ENCODE results near the gene RUNX3. TPM values are rescaled to one million over a fixed set of nuclear protein-coding genes. Genes with fewer than 3 reads are reported as not detected.

The RUNX3 gene
- total RNA-seq, 1 experiment from 2014 or later = not detected

- no peak for DNase-seq (ENCODE audit: low read depth)
These were observed 17.0 kb upstream of the RUNX3 start for GRCh38 chr1:24946861-24947658.

DNA sequence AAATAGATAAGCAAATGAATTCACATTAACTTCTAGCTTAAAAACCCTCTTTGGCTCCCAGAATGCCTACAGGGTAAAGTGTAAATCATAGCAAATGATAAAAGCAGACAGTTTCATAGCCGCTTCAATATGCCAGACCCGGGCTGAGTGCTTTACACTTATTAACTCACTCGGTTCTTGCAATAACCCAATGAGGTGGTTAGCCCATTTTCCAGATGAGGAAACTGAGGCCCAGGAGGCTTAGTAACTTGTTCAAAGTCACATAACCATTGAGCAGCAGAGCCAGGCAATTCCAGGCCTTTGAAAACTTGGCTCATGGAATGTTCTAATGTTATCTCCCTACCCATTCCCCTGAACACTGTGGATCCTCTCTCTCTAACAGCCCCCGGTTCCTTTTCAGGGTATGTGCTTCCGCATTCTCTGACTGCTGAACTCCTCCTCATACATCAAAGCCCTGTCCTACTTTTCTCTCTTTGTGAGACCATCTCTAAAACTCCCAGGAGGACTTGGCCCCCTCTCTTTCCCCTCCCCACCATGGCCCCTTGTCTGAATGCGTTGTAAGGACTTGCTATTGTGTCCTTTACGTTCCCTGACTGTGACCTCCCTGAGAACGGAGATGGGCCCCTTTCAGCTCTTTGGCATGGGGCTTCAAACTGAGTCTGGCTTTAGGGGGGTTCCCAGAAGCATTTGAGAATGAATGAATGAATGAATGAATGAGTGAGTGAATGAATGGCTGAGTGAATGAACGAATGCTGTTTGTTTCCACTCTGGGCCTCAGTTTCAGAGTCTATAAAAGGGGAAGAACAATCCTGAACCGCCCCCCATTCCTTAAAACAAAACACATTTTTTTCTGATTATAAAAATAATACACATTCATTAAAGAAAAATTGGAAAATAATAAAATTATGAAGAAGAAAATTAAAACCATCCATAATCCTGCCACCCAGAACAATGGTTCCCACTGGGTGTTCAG is 15.6 kb upstream of the RUNX3 start:
- DNase-seq (ENCODE audit: low read depth) = no peak

DNA sequence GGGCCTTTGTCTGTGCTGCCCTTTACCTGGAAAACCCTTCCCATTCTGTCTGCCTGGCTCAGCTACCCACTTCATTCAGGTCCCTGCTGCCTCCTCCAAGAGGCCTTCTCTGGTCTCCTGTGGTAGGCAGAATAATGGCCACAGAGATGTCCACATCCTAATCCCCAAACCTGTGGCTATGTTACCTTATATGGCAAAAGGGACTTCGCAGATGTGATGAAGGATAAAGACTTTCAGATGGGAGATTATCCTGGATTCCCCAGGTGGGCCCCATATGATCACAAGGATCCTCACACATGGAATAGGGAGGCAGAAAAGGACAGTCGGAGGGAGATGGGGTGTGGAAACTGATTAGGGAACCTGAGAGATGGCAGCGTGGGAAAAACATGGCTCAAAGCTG is 14.2 kb upstream of the RUNX3 start:
- no peak for DNase-seq (ENCODE audit: low read depth)

DNA sequence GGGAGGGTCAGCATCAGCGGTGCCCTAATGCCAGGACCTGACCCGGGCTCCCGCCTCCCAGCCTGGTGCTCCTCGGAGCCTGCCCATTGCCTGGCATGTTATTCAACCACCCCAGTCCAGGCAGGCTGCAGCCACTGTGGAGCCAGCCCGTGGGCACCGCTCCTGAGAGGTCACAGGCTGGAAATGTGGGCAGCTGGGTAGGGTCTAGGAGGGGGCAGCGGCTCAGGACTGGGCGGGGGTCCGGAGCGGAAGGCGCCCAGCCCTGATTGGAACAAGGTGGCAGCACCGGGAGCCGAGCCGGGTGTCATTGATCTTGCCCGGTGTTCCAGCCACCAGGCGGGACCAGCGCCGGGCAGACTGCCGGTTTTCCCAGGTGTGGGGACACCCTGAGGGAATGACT is 12.7 kb upstream of the RUNX3 start:
- no peak for DNase-seq (ENCODE audit: low read depth)

- no peak for DNase-seq (ENCODE audit: low read depth)
These were observed 11.5 kb upstream of the RUNX3 start for GRCh38 chr1:24941564-24941963.

DNA sequence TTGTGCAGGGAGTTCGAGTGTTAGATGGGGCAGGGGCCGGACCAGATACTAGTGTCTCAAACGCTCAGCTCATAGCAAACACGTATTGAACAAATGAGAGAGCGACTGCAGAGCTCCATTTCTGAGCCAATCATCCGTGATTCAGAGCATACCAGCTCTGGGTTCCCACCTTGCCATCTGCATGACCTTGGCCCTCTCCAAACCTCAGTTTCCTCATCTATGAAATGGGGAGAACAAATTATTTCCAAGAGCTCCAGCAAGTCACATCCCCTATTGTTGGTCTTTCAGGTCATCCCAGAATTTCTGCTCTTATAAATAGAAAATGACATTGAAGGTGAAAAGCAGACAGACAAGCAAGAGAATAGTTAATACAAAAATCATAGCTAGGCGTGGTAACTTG is 10.2 kb upstream of the RUNX3 start:
- no peak for DNase-seq (ENCODE audit: low read depth)

GRCh38 chr1:24939675-24940193 is 9.7 kb upstream of the RUNX3 start:
- DNase-seq (ENCODE audit: low read depth) = no peak

DNA sequence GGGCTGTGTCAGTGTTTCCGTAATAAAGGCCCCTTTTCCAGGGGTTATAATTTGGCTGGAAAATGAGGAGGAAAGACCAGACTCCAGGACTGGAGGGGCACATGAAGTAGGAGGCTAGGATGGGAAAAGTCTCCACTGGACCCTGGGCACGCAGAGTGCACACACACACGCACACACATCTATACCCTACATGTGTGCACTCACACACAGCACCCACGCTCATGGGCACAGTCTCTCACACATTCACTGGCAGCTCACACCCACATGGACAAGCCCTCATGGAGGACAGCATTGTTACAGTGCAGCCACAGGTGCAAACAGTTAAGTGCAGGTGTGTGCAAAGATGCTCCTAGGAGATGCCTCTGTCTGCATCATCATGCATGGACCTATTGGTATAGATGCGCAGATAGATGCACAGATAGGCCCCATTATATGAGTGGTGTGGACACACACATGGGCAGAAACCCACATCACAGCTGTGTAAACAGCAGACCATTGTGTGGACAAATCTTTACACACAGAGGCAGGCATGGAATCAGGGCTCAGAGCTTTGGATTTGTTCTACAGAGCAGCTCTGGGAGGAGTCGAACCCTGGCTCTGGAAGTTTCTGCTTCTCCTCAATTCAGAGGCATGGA is 9.1 kb upstream of the RUNX3 start:
- DNase-seq (ENCODE audit: low read depth) = no peak

GRCh38 chr1:24938276-24938675 is 8.2 kb upstream of the RUNX3 start:
- DNase-seq (ENCODE audit: low read depth) = no peak

DNA sequence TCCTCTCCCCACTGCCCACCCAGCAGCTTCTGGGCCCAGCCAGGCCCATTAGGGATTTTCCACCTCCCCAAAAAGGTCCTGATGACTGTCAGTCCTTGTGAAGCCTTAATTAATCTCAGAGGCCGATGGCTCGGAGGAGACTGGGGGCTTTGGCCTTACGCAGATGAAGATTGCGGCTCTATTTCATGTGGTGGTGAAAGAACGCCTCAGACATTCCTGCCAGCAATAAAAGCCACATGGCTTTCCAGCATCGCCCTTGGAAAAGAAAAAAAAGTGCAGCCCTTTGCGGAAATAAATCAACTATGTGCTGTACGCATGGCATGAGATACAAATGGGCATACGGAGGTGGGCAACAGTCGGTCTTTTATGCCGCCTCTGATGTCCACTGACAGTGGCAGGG is 6.6 kb upstream of the RUNX3 start:
- DNase-seq (ENCODE audit: low read depth) = no peak

DNA sequence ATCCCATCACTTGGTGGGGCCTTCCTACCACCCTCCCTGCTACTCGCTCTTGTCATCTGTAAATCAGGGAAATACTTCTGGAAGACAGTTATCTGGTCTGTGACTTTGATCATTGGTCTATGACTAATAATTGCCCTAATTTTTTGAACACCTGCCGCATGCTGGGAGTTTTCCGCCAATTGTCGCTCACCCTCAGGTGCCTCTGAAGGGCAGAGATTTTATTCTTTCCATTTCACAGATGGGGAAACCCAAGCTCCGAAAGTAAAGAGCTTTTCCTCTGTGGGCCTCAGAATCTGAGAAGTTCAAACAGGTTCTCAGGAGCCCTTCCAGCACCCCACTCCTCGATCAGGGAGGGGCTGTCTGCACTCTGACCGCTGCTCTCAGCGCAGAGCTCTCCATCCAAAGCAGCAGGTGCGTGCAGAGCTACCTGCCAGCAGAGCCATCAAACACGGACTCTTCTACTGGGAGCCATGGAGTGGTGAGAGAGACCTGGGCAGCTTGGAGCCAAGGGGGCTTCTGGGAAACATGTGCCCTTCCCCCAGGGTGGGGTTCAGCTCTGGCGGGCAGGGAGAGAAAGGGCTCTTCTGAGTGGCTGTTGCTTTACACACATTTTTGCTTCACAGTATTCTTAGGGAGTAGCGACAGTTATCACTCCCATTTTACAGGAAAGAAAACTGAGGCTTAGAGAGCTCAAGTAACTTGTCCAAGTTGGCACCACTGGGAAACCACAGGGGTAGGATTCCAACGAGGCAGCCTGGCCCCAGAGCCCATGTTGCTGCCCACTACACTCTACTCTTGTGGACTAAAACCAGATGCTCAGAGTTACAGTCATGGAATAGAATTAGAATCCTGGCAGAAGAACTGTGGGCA is 5.8 kb upstream of the RUNX3 start:
- no peak for DNase-seq (ENCODE audit: low read depth)

GRCh38 chr1:24935196-24935526 is 5.1 kb upstream of the RUNX3 start:
- DNase-seq (ENCODE audit: low read depth) = no peak

GRCh38 chr1:24934310-24935195 is 4.5 kb upstream of the RUNX3 start:
- DNase-seq (ENCODE audit: low read depth) = no peak

DNA sequence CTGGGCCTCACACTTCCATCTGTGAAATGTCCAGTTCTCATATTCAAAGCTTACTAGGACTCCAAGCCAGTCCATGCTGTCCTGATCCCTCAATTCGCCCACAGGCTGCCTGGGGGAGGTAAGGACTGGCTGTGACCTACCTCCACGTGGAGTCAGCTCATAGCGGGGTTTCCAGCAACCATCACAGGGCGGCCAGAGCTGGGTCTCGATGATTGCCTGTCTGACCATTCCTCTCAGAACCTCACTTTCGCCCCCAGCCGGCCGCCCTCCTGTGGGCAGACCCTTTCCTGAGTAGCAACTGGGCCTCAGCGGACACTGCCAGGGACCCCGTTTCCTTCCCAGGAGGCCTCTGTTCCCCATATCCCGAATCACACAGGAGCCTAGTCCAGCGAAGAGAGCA is 3.4 kb upstream of the RUNX3 start:
- no peak for DNase-seq (ENCODE audit: low read depth)

DNA sequence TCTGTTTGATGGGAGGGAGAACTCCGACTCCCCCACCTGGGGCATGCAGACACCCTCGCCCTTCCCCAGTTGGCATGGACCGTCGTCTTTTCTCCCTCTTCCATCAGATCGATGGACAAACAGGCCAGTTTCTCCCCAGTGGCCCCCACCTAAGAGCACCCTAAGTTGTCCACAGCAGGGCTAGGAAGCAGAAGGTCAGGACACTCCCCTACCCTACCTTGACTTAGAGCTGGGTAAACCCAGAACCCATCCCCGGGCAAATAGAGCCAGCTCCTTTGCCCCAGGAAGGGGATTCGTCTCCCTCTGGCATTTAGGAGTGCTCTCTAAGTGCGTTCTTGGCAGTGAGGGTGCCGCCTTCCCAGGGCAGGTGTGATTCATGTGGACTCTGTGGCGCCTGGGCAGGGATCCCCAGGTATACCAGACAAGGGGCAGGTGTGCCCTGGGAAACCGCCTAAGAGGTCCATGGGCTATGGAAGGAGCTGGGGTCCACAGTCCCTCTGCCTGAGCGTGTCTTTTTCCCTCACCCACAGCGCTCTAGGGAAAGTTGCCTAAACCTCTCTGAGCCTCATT is 2.7 kb upstream of the RUNX3 start:
- DNase-seq (ENCODE audit: low read depth) = no peak

- DNase-seq (ENCODE audit: low read depth) = no peak
These were observed 2.2 kb upstream of the RUNX3 start for GRCh38 chr1:24932284-24932683.

GRCh38 chr1:24931468-24932231 is 1.6 kb upstream of the RUNX3 start:
- no peak for DNase-seq (ENCODE audit: low read depth)

- no peak for DNase-seq (ENCODE audit: low read depth)
These were observed 1.0 kb upstream of the RUNX3 start for GRCh38 chr1:24931146-24931467.
